Measurements from ENCODE around the gene SCYL1.

SCYL1 gene

DNA sequence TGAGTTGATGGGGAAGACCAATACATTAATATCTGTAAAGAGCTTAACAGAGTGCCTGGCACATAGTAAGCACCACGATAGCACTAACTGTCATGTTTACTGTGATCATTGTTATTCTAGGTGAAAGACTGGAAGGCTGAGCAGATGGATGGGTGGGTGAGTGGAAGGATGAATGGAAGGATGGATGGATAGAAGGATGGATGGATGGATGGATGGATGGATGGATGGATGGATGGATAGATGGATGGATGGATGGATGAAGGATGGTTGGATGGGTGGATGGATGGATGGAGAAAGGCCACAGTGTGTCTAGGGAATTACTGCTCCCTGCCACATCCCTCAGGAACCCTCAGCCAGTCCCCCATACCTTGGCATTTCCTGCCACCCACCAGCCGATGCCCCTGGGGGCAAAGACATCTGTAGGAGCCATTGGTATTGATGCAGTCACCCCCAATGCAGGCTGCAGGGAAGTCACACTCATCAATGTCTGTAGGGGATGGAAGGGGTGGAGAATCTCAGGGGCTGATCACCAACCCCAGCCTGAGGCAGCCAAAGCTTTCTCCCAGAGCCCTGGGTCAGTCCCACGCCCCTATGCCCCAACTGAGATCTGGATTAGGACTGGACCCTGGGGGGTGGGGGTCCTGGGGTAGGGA lies 18.0 kb downstream of the SCYL1 start:
- H3K36me3 ChIP-seq (replicated peaks): peaks cover 83% of the 10 kb centered on the region
- in situ Hi-C loops (cut with HindIII; ENCODE audit: low pct_ligation_motif_present, low sequenced_read_pairs): no loop called here
- H3K27ac ChIP-seq: no peak overlapping the region

DNA sequence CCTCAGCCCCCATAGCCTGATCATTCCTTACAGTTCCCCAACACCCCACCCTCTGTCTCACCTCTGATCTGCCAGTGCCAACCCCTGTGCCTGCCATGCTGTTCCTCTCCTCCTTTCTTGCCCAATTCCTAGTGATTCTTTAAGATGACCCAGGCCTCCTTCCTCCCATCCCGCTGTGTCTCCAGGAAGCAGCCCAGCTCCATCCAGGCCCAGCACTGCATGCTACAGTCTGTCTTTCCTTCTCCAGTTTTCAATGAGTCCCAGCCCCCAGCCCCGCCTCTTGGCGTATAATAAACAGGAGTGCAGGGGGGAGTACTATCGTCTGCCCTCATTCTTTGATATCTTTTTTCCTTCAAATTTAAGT lies 21.0 kb downstream of the SCYL1 start:
- no peak for DNase-seq
- TF ChIP-seq, protein P1, sequence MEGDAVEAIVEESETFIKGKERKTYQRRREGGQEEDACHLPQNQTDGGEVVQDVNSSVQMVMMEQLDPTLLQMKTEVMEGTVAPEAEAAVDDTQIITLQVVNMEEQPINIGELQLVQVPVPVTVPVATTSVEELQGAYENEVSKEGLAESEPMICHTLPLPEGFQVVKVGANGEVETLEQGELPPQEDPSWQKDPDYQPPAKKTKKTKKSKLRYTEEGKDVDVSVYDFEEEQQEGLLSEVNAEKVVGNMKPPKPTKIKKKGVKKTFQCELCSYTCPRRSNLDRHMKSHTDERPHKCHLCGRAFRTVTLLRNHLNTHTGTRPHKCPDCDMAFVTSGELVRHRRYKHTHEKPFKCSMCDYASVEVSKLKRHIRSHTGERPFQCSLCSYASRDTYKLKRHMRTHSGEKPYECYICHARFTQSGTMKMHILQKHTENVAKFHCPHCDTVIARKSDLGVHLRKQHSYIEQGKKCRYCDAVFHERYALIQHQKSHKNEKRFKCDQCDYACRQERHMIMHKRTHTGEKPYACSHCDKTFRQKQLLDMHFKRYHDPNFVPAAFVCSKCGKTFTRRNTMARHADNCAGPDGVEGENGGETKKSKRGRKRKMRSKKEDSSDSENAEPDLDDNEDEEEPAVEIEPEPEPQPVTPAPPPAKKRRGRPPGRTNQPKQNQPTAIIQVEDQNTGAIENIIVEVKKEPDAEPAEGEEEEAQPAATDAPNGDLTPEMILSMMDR (IDR thresholded peaks at IDR 0.05; ENCODE audit: low read depth, low read length, missing control alignments): no peak
- peaks cover 84% of the 10 kb centered on the region for H3K36me3 ChIP-seq (replicated peaks)
- no peak overlapping the region for H3K27ac ChIP-seq
- H3K27me3 ChIP-seq (replicated peaks): no peaks in the 10 kb centered on the region
- in situ Hi-C loops (cut with HindIII; ENCODE audit: low pct_ligation_motif_present, low sequenced_read_pairs): no loop called here
- H3K4me3 ChIP-seq (ENCODE audit: low read depth, low read length): no peak overlapping the region

More for the DNA sequence above, 18.0 kb downstream of the SCYL1 start:
- H3K27me3 ChIP-seq (replicated peaks): no peaks in the 10 kb centered on the region
- H3K4me3 ChIP-seq (ENCODE audit: low read depth, low read length): no peak overlapping the region
- TF ChIP-seq, protein P1 (IDR thresholded peaks at IDR 0.05; ENCODE audit: low read depth, low read length, missing control alignments): no peak
- no peak for DNase-seq

DNA sequence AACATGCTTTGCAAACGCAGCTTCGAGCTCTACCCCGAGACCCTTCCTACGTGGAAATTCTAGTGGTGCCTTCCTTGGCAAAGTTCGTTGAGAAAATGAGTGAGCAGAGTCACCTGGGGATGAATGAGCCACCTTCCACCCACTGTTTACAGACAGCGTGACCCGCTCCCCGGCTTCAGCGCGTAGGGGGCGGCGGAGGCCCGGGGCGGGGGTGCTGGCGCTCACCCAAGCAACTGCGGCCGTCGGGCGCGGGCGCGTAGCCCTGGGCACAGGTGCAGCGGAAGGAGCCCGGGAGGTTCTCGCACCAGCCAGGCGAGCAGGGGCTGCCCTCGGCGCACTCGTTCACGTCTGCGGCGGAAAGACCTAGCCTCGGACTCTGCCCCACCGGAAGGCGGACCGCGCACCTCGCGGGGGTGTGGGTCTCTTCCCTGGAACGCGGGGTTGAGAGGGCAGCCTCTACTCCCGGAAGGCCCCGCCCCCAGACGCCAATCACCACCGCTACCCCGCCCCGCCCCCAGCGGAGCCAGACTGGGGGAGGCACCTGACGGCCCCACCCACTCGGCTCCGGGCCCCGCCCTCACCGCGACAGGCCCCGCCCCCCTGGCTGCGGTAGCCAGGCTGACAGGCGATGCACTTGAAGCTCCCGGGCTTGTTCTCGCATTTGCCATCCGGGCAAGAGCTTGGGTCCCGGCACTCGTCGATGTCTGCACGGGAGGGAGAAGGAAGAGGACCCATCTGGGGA lies 21.5 kb downstream of the SCYL1 start:
- no peak for DNase-seq
- Histone ChIP-seq H3K27ac (no peak overlapping the region), H3K36me3 (replicated peaks) (peaks cover 84% of the 10 kb centered on the region), H3K4me3 (ENCODE audit: low read depth, low read length) (no peak overlapping the region), H3K27me3 (replicated peaks) (no peaks in the 10 kb centered on the region)
- TF ChIP-seq, protein P1 (IDR thresholded peaks at IDR 0.05; ENCODE audit: low read depth, low read length, missing control alignments): no peak
- in situ Hi-C loops (cut with HindIII; ENCODE audit: low pct_ligation_motif_present, low sequenced_read_pairs): no loop called here

DNA sequence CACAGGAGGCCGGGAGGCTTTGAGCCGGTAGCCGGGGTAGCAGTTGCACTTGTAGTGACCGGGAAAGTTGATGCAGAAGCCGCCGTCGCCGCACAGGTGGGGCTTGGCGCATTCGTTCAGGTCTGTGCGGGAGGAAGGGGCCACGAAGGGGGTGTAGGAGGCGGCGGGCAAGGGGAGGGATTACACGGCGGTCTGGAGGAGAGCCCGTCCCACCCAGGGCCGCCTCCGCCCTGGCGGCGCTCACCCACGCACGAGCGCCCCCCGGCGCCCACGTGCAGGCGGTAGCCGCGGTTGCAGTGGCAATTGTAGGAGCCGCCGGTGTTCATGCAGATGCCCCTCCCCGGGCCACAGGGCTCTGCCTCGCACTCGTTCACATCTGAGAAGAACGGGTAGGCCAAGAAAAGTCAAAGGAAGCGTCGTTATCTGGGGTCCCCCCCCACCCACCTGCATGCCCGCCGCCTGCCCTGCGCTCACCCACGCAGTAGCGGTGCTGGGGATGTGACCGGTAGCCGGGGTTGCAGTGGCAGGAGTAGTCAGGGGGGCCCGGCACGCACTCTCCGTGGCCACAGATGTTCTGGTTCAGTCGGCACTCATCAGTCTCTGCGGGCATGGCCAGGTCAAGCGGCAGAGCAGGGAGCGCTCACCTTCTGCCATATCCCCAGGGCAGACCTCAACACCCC lies 22.7 kb downstream of the SCYL1 start:
- in situ Hi-C loops (cut with HindIII; ENCODE audit: low pct_ligation_motif_present, low sequenced_read_pairs): no loop called here
- no peak overlapping the region for H3K27ac ChIP-seq

DNA sequence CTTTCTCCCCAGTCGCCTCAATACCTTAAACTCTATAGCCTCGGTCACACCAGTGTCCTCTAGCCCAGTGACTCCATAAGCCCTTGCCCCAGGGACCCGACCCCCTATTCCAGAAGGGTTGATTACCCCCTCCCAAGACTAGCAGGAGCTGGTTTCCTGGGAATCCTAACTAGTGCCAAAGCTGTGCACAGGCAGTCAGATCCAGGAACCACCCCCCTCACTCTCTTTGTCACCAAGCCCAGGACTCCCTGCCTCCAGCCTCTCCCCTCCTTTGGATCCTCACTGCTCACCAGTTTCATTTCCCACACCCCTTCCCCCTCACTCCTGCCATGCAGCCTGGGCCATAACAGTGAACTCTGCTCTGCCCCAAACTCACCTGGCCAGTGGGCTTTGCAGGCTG lies 23.5 kb downstream of the SCYL1 start:
- no peak for DNase-seq
- Histone ChIP-seq H3K27me3 (replicated peaks) (no peaks in the 10 kb centered on the region), H3K4me3 (ENCODE audit: low read depth, low read length) (no peak overlapping the region), H3K36me3 (replicated peaks) (peaks cover 86% of the 10 kb centered on the region), H3K27ac (no peak overlapping the region)
- TF ChIP-seq, protein P1 (IDR thresholded peaks at IDR 0.05; ENCODE audit: low read depth, low read length, missing control alignments): no peak
- in situ Hi-C loops (cut with HindIII; ENCODE audit: low pct_ligation_motif_present, low sequenced_read_pairs): no loop called here

More for the DNA sequence above, 22.7 kb downstream of the SCYL1 start:
- DNase-seq: no peak
- TF ChIP-seq, protein P1 (IDR thresholded peaks at IDR 0.05; ENCODE audit: low read depth, low read length, missing control alignments): no peak
- H3K4me3 ChIP-seq (ENCODE audit: low read depth, low read length): no peak overlapping the region
- no peaks in the 10 kb centered on the region for H3K27me3 ChIP-seq (replicated peaks)
- H3K36me3 ChIP-seq (replicated peaks): peaks cover 87% of the 10 kb centered on the region

Data from brain microvascular endothelial cell (primary cell).